ENCODE measurements around the gene NECTIN4. TPM values are rescaled to one million over a fixed set of nuclear protein-coding genes. Genes with fewer than 3 reads are reported as not detected.
A peak's percentile ranks its signal among the peaks of the same experiment; 100 is the strongest.

NECTIN4 gene
- total RNA-seq, 4 donors from 2014 or later: 0.27 TPM; not detected in 3

DNA sequence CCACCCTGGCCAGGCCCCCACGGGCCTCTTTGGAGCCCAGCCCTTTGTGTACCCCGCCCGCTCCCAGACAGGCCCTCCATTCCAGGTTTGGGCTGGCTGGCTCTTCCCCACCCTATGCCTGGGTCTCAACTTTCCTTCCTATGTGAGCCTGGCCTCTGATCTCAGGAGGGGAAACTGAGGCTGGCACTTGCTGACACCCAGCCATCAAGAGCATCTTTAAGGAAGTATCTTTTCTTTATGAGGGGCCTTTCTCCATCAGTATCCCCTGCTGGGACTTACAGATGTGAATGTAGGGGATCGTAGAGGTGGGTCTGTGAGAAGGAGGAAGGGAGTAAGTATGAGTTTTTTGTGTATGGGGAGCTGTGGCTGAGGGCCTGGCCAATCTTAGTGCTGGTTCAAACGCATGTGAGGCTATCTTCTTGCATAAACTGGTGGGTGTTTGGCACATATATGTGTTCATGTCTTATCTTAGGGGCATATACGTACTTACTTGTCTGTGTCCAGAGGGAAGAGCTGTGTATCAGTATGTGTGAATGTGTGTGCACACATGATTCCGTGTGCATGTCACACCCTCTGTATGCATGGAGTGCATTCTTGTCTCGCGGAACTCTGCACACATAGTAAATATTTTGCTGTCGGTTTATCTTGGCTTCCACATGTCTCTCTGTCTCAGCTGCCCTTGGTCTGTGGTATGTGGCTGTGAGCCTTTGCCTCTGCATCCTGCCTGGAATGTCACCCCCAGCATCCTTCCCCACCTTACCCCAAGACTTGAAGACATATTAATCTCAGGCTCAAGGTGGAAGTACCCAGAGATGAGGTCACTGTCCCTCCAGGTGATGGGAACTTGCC lies 5.4 kb downstream of the NECTIN4 start:
- peaks cover 0 to 12% of the 10 kb centered on the region in 2 donors for H3K4me1 ChIP-seq
- H3K27me3 ChIP-seq: no peaks in the 10 kb centered on the region
- no peaks in the 10 kb centered on the region for H3K9me3 ChIP-seq
- 74 to 78% methylated on average over 8 to 10 of the region's 10 CpGs for WGBS, 2 donors
- H3K27ac ChIP-seq: no peak overlapping the region
- DNase-seq: no peak
- H3K36me3 ChIP-seq: no peaks in the 10 kb centered on the region
- intact Hi-C loops (cut with DNase I): no loop called here
- no peak overlapping the region for H3K4me3 ChIP-seq (replicated peaks in 1 of 3)
- no peak for TF ChIP-seq POLR2A (IDR thresholded peaks at IDR 0.05)
- TF ChIP-seq, protein P1, sequence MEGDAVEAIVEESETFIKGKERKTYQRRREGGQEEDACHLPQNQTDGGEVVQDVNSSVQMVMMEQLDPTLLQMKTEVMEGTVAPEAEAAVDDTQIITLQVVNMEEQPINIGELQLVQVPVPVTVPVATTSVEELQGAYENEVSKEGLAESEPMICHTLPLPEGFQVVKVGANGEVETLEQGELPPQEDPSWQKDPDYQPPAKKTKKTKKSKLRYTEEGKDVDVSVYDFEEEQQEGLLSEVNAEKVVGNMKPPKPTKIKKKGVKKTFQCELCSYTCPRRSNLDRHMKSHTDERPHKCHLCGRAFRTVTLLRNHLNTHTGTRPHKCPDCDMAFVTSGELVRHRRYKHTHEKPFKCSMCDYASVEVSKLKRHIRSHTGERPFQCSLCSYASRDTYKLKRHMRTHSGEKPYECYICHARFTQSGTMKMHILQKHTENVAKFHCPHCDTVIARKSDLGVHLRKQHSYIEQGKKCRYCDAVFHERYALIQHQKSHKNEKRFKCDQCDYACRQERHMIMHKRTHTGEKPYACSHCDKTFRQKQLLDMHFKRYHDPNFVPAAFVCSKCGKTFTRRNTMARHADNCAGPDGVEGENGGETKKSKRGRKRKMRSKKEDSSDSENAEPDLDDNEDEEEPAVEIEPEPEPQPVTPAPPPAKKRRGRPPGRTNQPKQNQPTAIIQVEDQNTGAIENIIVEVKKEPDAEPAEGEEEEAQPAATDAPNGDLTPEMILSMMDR (IDR thresholded peaks at IDR 0.05): no peak

- H3K27ac ChIP-seq: peak overlapping the region in 1 of 3 donors; percentile 45
- no peaks in the 10 kb centered on the region for H3K9me3 ChIP-seq
- H3K27me3 ChIP-seq: no peaks in the 10 kb centered on the region
- peaks cover 0 to 11% of the 10 kb centered on the region in 2 donors for H3K4me1 ChIP-seq
- intact Hi-C loops (cut with DNase I): no loop called here
- TF ChIP-seq POLR2A (IDR thresholded peaks at IDR 0.05): no peak
- TF ChIP-seq, protein P1 (IDR thresholded peaks at IDR 0.05): no peak
- no peak overlapping the region for H3K4me3 ChIP-seq (replicated peaks in 1 of 3)
- DNase-seq: peak; percentile 45 to 51
- no peaks in the 10 kb centered on the region for H3K36me3 ChIP-seq
- 45 to 56% methylated on average over 6 to 8 of the region's 8 CpGs for WGBS, 2 donors
These were observed 6.2 kb downstream of the NECTIN4 start for GRCh38 chr1:161082996-161083747.

- Histone ChIP-seq H3K9me3 (no peaks in the 10 kb centered on the region), H3K27me3 (no peaks in the 10 kb centered on the region), H3K4me1 (peaks cover 0 to 11% of the 10 kb centered on the region in 2 donors), H3K4me3 (replicated peaks in 1 of 3) (no peak overlapping the region), H3K36me3 (no peaks in the 10 kb centered on the region), H3K27ac (no peak overlapping the region)
- TF ChIP-seq, protein P1 (IDR thresholded peaks at IDR 0.05): no peak
- TF ChIP-seq POLR2A (IDR thresholded peaks at IDR 0.05): no peak
- WGBS, 2 donors: 79 to 82% methylated on average over 2 of the region's 2 CpGs
- DNase-seq: no peak
- intact Hi-C loops (cut with DNase I): no loop called here
These were observed 6.9 kb downstream of the NECTIN4 start for GRCh38 chr1:161082483-161082882.

DNA sequence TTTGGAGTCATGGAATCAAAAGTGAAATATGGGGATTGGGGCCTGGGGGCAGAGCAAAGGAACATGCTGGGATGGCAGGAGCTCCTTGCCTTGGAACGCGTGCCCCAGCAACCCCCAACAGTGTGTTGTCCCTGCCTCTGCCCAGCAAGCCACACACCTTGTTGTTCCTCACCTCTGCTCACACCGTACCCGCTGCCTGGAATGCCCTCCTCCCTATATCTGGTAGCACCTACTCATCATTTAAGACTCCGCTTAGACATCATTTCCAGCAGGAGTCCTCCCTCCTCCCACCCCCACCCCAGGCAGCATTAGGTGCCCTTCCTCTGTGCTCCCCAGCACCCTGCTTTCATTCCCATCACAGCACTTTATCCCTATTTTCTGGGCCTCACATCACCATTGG lies 7.8 kb downstream of the NECTIN4 start:
- no peak overlapping the region for H3K27ac ChIP-seq
- H3K9me3 ChIP-seq: no peaks in the 10 kb centered on the region
- H3K27me3 ChIP-seq: no peaks in the 10 kb centered on the region
- intact Hi-C loops (cut with DNase I): no loop called here
- no peak overlapping the region for H3K4me3 ChIP-seq (replicated peaks in 1 of 3)
- WGBS, 2 donors: 76 to 77% methylated on average over 5 of the region's 5 CpGs
- peaks cover 0 to 11% of the 10 kb centered on the region in 2 donors for H3K4me1 ChIP-seq
- H3K36me3 ChIP-seq: no peaks in the 10 kb centered on the region
- TF ChIP-seq POLR2A (IDR thresholded peaks at IDR 0.05): no peak
- TF ChIP-seq, protein P1 (IDR thresholded peaks at IDR 0.05): no peak
- DNase-seq: no peak
